ENCODE data around the gene SMYD5. TPM values are rescaled to one million over a fixed set of nuclear protein-coding genes. Genes with fewer than 3 reads are reported as not detected.
"Not testable (repeated sequence)": the region's sequence is repeated elsewhere in the genome, so short reads cannot be mapped to it uniquely, and the experiment has no call there.

The SMYD5 gene
- total RNA-seq (ENCODE audit: low replicate concordance): 19.1 and 30.3 TPM in 2 replicates
- long read RNA-seq, partial matches to known transcripts: 1 of 5 reads
- long read RNA-seq, other reads (novel, unspliced or antisense): 1 of 5 reads

DNA sequence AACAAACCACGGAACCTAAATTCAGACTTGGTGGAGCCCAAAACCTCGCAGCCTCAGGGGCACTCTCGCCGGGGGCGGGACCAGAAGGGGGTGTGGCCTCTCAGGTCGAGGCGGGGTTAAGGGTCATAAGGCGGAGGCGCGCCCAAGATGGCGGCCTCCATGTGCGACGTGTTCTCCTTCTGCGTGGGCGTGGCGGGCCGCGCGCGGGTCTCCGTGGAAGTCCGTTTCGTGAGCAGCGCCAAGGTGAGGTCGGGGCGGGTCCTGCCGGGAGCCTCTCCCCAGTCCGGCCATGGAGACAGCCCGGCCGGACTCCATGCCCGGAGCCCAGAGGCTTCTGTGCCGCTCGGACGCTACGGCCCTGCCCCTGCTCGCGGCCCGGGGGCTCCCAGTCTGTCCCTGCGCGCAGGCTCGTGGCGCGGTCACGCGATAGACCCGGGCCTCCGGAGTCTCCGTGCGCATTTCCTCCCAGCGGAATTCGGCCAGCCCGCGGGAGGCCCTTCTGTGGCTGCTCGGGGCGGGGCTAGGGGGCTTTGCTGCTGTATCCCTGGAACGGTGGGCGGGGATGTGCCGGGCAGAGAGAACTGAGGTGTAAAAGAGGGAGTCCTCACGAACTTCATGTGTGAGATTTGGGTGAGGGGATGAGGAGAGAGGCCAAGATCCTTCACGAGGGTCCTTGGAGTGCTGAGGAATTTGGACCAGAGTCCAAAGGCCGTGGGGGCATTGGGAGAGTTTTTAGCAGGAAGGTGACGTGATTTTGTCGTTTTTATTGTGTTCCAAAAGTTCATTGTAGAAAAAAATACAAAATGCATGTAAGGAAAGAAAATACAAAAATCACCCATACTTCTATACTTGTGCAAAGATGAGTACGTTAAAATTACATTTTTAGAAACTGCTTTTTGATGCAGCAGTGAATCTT is at the start of gene SMYD5:
TSS of gene SMYD5 (plus strand) at position 126 of the 916 bp plus-strand sequence. CDS start at position 148, 22 bp downstream.
- H3K9me3 Mint-ChIP-seq: no peaks in the 10 kb centered on the region
- peaks cover 24% of the 10 kb centered on the region for H3K4me1 Mint-ChIP-seq (ENCODE audit: unreplicated experiment)
- H3K27ac Mint-ChIP-seq: peak within 1 kb of the TSS; percentile 87

GRCh38 chr2:73165978-73166377 is 48.1 kb upstream of the SMYD5 start:
- not testable (repeated sequence) for H3K4me3 Mint-ChIP-seq; H3K9me3 Mint-ChIP-seq; H3K36me3 Mint-ChIP-seq; DNase-seq (ENCODE audit: extremely low spot score, unreplicated experiment); H3K27ac Mint-ChIP-seq; H3K4me1 Mint-ChIP-seq (ENCODE audit: unreplicated experiment)
- H3K27me3 Mint-ChIP-seq: peaks cover 12% of the 10 kb centered on the region

More for the DNA sequence above, at the start of gene SMYD5:
- no peak for TF ChIP-seq CTCF (conservative IDR thresholded peaks at IDR 0.05)
- peak within 1 kb of the TSS; percentile 97 for H3K4me3 Mint-ChIP-seq
- DNase-seq (ENCODE audit: extremely low spot score, unreplicated experiment): peak; percentile 87
- H3K36me3 Mint-ChIP-seq: no peaks in the 10 kb centered on the region
- peaks cover 15% of the 10 kb centered on the region for H3K27me3 Mint-ChIP-seq

GRCh38 chr2:73166813-73167212 is 47.2 kb upstream of the SMYD5 start:
- not testable (repeated sequence) for DNase-seq (ENCODE audit: extremely low spot score, unreplicated experiment); H3K4me3 Mint-ChIP-seq; H3K36me3 Mint-ChIP-seq; H3K9me3 Mint-ChIP-seq; H3K4me1 Mint-ChIP-seq (ENCODE audit: unreplicated experiment); H3K27me3 Mint-ChIP-seq; H3K27ac Mint-ChIP-seq

DNA sequence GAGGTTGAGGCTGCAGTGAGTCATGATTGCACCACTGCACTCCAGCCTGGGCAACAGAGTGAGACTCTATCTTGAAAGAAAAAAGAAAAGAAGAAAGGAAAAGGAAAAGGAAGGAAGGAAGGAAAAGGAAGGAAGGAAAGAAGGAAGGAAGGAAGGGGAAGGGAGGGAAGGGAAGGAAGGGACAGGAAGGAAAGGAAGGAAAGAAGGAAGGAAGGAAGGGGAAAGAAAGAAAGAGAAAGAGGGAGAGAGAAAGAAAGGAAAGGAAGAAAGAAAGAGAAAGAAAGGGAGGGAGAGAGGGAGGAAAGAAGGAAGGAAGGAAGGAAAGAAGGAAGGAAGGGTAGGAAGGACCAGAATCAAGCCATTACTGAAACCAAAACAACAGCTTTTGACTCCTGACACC is 45.7 kb upstream of the SMYD5 start:
- not testable (repeated sequence) for H3K4me1 Mint-ChIP-seq (ENCODE audit: unreplicated experiment); H3K36me3 Mint-ChIP-seq; H3K9me3 Mint-ChIP-seq; DNase-seq (ENCODE audit: extremely low spot score, unreplicated experiment); H3K27ac Mint-ChIP-seq; H3K4me3 Mint-ChIP-seq
- peaks cover 22% of the 10 kb centered on the region for H3K27me3 Mint-ChIP-seq

DNA sequence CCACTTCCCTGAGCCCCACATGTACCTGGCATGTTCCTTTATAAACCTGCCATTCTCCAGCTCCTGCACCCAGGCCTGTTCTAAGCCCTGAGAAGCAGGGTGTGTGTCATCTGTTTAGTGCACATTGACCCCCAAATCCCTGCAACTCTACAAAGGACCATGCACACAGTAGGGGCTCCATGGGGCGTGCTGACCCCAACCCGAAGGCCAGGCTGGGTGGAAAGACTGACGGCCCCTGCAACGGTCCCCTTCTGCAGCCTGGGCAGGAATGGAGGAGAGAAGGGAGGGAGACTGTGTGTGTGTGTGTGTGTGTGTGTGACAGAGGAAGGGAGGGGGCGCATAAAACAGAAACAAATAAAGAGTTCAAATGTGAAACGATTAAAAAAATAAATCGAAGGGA is 43.7 kb upstream of the SMYD5 start:
- not testable (repeated sequence) for H3K36me3 Mint-ChIP-seq; H3K4me1 Mint-ChIP-seq (ENCODE audit: unreplicated experiment); H3K27ac Mint-ChIP-seq; DNase-seq (ENCODE audit: extremely low spot score, unreplicated experiment); H3K9me3 Mint-ChIP-seq; H3K4me3 Mint-ChIP-seq
- H3K27me3 Mint-ChIP-seq: peaks cover 36% of the 10 kb centered on the region

- DNase-seq (ENCODE audit: extremely low spot score, unreplicated experiment): no peak
- H3K36me3 Mint-ChIP-seq: no peaks in the 10 kb centered on the region
- TF ChIP-seq CTCF (conservative IDR thresholded peaks at IDR 0.05): no peak
- peaks cover 4% of the 10 kb centered on the region for H3K4me1 Mint-ChIP-seq (ENCODE audit: unreplicated experiment)
- H3K9me3 Mint-ChIP-seq: no peaks in the 10 kb centered on the region
- H3K4me3 Mint-ChIP-seq: no peak overlapping the region
- H3K27ac Mint-ChIP-seq: no peak overlapping the region
- peaks cover 55% of the 10 kb centered on the region for H3K27me3 Mint-ChIP-seq
Measured at GRCh38 chr2:73172963-73173362, 41.1 kb upstream of the SMYD5 start.

- DNase-seq (ENCODE audit: extremely low spot score, unreplicated experiment): no peak
- Mint-ChIP-seq H3K27ac (no peak overlapping the region), H3K36me3 (no peaks in the 10 kb centered on the region), H3K9me3 (no peaks in the 10 kb centered on the region), H3K4me1 (ENCODE audit: unreplicated experiment) (peaks cover 4% of the 10 kb centered on the region), H3K27me3 (peaks cover 63% of the 10 kb centered on the region), H3K4me3 (peak overlapping the region; percentile 6)
- TF ChIP-seq CTCF (conservative IDR thresholded peaks at IDR 0.05): no peak
Measured at GRCh38 chr2:73173781-73174180, 40.3 kb upstream of the SMYD5 start.

All from type B pancreatic cell (in vitro differentiated cells).